Activated CD8-positive, alpha-beta memory T cell treated with anti-CD3 and anti-CD28 coated beads for 48 hours (primary cell): ENCODE results near the gene METTL5.
"Not testable (repeated sequence)": the region's sequence is repeated elsewhere in the genome, so short reads cannot be mapped to it uniquely, and the experiment has no call there.

Source experiments
- DNase-seq, 3 experiments: peaks; one replicate each; pipeline ENCODE4 v3.0.0-alpha.2; 2020; ENCODE audit warnings: low read depth in 2 of 3, low spot score in 2 of 3

METTL5 gene

DNA sequence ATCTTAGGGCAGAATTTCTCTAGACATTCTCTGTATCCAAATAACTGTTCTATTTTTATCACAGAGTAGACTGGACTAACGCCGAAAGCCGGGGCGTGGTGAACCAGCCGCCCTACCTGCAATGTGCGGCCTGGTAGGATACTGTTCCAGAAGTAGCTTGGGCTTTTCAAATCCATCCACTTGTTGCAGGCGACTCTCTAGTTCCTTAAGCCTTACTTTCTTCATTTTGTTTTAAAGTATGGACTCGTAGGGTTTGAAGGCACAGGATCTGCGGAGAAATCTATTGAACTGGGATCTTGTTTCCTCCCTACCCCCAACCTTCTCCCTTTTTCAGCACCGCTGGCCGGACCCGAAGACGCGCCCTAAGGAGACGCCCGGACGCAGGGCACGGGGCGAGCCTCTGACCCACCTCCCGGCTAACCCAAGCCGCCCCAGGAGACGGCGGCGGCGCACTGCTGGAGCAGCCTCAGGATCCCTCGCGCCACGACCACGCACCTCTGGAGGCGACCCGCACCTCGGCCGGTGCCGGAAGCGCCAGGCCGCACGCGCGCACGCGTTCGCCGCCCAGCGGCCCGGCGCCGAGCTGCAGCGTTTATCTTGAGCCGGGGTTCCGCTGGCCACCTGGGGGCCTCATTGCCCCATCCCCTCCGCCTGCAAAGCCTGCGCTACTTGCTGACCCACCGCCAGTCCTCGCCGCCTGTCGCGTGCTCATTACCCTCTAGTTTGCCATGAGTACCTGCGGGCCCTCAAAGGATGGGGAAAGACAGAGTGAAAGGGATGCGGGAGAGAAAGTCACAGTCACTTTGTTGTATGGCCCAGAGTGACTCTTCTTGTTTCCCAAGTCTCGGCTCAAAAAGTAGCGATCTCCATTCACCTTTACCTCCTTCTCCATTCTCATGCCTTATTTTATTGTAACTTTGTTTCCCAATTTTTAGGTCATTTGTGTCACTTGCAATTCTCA is at the start of gene METTL5:
METTL5 (minus strand) TSS at position 533 of the 961 bp plus-strand sequence; CDS start at position 225, 308 bp downstream.
- DNase-seq: peak; percentile 55 to 67 (median 66)

DNA sequence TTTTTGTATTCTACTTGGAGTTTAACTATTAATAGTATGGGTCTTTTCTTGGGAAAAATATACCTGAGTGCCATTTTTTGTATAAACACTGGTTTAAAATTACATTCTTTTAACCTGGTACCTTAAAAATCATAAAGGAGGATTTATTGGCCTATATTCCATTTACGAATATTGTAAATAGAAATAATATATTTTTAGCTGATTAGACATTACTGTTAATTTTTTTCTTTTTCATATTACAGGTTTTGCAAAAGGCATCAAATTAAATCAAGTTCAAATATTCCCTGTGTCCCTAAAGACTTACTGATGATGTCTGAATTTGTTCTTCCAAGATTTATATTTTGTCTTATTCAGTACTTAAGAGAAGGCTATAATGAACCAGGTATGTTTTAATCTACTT is 47.3 kb upstream of the METTL5 start:
- no peak for DNase-seq

DNA sequence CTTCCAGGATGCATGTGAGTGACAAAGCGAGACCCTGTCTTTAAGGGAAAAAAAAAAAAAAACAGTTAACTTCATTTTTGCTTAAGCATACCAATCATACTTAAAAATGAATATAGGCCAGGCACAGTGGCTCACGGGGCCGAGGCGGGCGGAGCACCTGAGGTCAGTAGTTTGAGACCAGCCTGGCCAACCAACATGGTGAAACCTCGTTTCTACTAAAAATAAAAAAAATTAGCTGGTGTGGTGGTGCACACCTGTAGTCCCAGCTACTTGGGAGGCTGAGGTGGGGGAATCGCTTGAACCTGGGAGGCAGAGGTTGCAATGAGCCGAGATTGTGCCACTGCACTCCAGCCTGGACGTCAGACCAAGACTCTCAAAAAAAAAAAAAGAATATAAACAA is 46.7 kb upstream of the METTL5 start:
- not testable (repeated sequence) for DNase-seq

DNA sequence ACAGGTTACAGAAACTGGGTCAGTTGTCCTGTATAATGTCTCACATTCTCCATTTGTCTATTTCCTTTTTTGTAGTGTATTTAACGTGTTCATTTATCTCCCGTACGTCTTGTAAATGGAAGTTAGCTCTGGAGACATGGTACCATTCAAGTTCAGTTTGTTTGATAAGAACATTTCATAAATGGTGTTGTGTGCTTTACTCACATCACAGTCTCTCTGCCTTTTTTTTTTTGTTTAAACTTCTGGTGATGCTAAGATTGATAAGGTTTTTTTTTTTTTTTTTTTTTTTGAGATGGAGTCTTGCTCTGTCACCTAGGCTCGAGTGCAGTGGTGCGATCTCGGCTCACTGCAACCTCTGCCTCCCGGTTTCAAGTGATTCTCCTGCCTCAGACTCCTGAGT is 44.2 kb upstream of the METTL5 start:
- no peak for DNase-seq

DNA sequence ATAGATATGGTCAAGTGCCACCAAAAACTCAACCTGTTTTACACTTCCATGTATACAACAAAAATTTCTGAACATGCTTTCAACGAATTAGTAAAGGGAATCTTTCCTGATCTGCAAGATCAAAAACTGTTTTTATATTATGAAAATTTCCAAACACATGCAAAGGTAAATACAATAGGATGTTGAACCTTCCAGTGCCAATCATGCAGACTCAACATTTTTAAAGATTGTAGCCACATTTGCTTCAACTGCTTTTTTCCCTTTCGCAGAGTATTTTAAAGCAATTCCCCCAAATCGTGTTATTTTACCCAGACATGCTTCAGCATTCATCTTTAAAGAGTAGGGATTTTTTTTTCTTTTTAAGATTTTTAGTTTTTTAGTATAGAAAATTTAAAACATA is 42.9 kb upstream of the METTL5 start:
- DNase-seq: no peak

DNA sequence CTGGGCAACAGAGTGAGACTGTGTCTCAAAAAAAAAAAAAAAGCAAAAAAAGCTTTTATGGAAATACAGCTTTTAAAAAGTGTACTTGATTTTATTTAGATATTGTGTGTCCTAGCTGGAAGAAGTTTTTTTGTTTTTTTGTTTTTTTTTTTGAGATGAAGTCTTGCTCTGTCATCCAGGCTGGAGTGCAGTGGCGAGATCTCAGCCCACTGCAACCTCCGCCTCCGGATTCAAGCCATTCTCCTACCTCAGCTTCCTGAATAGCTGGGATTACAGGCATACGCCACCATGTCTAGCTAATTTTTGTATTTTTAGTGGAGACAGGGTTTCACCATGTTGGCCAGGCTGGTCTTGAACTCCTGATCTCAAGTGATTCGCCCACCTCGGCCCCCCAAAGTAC is 41.5 kb upstream of the METTL5 start:
- DNase-seq: not testable (repeated sequence)

DNA sequence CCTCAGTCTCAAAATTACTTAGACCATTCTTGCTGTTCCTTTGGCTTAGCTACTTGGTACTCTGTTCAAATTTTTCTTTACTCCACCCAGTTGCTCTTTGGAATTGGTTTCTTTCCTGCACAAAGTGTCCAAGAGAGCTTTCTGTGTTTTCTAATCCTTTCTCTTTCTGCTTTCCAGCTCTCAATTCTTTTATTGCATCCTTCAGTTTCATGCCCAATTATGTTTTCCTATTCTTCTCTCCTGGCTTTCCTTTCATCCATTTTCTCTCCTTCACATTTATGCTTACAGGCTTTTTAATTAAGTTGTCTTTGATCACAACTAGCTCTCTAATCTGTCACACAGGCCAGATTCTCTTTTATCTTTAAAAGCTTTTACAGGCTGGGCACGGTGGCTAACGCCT is 40.8 kb upstream of the METTL5 start:
- DNase-seq: no peak

DNA sequence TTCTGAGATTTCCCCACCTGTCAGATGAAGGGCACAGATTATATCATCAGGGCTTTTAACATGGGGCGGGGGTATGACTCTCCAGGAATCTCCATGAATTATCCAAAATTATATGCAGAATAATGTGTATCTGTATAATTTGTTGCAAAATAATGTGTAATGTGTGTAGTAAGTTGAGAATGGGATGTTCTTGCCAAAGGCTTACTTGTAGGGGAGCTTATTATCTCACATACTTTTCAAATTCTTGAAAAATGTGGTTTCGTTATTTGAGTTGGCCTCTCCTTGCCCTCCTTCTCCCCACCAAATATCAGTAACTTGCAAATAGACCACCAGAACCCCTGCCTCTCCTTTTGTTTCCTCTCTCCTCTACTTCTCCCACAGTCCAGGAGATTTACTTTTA is 38.1 kb upstream of the METTL5 start:
- no peak for DNase-seq

DNA sequence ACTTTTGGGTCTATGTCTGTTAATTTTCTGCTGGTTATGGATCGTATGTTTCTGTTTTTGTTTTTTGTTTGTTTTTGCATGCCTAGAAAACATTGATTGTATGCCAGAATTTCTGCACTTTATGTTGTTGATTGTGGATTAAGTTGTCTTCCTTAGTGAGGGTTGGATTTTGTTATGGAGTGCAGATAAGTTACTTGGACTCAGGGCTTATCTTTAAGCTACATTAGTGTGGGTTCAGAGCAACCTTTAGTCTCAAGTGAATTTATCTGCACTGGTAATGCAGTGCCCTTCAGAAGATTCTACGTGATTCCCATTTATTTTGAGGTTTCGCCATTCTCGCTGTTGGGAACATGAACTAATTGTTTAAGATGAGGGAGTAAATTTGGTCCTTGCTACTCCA is 35.4 kb upstream of the METTL5 start:
- DNase-seq: no peak

DNA sequence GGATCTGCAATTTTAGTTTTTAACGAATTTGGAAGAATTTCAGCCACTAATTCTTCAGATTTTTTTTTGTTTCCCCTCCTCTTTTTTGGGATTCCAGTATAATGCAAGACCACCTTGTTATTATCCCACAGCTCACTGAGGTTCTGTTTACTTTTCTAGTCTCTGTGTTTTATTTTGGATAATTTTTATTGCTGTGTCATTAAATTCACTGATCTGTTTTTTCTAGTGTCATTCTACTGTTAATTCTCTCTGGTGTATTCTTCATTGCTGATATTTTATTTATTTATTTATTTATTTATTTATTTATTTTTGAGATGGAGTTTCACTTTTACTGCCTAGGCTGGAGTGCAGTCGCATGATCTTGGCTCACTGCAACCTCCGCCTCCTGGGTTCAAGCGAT is 34.7 kb upstream of the METTL5 start:
- DNase-seq: no peak

DNA sequence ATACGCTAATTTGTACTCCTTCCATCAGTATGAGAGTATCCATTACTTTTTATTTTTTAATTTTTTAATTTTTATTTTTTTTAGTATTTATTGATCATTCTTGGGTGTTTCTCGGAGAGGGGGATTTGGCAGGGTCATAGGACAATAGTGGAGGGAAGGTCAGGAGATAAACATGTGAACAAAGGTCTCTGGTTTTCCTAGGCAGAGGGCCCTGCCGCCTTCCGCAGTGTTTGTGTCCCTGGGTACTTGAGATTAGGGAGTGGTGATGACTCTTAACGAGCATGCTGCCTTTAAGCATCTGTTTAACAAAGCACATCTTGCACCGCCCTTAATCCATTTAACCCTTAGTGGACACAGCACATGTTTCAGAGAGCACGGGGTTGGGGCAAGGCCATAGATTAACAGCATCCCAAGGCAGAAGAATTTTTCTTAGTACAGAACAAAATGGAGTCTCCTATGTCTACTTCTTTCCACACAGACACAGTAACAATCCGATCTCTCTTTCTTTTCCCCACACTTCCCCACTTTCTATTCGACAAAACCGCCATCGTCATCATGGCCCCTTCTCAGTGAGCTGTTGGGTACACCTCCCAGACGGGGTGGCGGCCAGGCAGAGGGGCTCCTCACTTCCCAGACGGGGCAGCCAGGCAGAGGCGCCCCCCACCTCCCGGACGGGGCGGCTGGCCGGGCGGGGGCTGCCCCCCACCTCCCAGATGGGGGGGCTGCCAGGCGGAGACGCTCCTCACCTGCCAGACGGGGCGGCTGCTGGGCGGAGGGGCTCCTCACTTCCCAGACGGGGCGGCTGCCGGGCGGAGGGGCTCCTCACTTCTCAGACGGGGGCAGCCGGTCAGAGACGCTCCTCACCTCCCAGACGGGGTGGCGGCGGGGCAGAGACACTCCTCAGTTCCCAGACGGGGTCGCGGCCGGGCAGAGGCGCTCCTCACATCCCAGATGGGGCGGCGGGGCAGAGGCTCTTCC is 30.9 kb upstream of the METTL5 start:
- not testable (repeated sequence) for DNase-seq

DNA sequence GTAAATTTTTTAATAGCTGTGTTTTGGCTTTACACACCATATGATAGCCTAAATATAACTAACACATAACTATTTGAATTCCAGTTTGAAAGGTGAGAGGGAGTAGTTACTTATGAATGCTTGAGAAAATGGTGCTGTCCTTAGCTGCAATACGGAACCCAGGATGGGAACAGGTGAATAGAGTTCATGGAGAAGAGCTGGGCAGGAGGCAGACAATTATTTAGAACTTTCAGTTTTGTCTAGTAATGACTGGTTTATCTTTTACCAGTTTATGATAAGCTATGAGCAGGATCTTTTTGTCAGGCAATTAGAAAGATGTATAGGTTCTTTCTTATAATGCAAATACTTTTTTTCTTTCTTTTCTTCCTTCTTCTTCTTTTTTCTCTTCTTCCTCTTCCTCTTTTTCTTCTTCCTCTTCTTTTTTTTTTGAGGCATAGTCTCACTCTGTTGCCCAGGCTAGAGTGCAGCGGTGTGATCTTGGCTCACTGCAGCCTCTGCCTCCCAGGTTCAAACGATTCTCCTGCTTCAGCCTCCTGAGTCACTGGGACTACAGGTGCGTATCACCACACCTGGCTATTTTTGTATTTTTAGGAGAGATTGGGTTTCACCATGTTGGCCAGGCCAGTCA is 28.4 kb upstream of the METTL5 start:
- DNase-seq: no peak

DNA sequence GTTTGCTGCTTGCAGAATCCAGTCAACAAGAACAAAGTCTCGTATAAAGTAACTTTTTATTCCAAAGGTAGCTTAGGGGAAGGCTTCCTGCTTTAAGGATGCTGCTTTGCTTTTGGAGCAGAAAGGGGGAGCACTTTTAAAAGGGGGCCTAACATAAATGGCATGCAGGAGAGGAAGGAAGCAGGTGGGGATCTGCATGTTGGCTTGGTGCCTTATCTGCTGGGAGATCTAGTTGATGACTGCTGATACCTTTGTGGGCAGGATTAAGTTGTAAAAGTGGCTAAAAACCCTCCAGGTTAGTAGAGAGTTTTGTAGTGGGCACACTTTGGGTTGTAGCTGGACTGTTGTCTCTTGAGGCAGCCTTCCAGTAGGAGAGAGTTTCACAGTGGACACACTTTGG is 25.0 kb upstream of the METTL5 start:
- no peak for DNase-seq

DNA sequence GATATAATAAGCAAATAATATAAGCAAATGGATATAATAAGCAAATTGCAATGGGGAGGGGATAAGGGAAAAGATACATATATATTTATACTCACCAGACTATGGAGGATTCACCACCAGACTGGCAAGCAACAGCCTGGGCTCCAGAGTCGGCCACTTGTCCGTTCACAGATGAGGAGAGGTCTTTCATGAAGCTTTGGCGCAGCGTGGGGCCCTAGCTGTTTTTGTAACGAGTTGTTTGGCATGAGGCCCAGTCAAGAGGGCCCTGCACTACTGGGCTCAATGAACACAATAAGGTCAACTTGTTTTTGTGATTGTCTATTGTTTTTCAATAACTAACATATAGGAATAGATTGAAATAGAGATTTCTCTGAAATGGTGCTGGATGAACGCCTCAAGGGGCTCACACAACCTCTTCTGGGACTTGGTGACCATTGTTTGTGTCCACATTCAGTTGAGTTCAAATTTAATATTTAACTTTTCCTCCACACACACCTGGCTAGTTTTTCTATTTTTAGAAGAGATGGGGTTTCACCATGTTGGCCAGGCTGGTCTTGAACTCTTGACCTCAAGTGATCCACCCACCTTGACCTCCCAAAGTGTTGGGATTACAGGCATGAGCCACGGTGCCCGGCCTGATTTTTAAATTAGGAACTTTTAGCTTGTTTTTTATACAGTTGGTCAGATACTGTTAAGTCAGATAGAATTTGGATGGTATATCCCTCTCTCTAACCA is 24.4 kb upstream of the METTL5 start:
- DNase-seq: not testable (repeated sequence)

DNA sequence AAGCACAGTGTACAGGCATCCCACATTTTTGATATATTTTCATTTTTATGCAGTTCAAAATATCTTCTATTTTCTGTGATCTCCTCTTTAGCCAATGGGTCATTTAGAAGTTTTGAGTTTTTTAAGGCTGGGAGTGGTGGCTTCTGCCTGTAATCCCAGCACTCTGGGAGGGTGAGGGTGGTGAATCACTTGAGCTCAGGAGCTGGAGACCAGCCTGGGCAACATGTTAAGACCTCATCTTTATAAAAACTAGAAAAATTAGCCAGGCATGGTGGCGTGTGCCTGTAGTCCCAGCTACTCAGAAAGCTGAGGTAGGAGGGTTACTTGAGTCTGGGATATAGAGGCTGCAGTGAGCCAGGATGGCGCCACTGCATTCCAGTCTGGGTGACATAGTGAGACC is 20.3 kb upstream of the METTL5 start:
- no peak for DNase-seq

DNA sequence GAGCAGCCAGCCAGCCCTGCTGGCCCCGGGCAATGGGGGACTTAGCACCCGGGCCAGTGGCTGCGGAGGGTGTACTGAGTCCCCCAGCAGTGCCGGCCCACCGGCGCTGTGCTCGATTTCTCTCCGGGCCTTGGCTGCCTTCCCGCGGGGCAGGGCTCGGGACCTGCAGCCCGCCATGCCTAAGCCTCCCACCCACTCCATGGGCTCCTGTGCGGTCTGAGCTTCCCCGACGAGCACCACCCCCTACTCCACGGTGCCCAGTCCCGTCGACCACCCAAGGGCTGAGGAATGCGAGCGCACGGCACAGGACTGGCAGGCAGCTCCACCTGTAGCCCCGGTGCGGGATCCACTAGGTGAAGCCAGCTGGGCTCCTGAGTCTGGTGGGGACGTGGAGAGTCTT is 16.9 kb upstream of the METTL5 start:
- DNase-seq: not testable (repeated sequence)

DNA sequence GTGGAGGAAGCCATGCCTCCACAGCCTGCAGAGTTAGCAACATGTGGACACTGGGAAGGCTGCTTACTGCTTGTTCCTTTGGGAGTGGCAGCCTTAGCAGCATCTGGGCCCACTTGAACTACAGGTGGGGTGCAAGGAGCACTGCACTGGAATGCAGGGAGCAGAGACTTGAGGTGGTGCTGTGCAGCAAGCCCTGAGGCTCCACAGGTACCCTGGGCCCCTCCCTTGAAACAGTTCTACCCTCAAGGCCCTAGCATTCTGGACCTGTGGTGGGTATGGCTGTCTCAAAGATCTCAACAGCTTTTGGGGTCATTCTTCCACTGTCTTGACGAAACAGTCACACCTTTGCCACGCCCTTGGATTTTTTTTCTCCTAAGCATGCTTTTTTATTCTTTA is 16.0 kb upstream of the METTL5 start:
- no peak for DNase-seq

DNA sequence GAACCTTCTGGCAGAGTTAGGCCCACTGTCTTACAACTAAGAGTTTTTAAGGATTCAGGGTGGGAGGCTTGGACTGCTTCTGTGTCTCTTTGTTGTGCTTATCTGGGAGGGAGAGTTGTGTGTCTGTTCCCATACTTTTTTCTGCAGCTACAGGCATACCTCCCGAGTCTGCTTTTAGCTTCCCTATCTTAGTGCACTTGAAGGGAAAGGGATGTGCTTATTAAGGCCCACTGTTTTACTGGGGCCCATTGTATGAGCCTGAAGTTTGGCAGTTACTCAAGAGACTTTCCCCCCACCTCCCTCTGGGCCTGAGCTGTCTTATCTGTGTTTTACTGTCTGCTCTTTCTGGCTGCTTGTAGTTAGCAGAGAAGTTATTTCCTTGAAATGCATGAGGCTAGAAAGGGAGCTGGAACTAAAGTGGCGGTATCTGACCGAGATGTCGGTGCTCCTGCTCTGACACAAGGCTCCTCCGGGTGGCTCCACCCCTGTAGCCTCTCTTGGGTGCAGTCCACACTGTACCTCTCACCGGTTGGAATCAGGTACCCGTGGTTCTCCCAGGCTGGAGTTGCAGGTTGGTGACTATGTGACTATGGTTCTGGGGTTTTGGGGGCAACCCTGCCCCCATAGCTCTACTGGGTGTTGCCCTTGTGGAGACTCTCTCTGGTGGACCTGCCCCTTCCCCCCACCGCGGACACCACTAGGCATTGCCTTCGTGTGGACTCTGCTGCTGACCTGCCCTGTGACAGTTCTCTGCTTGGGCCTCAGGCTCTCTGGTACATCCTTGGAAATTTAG is 15.4 kb upstream of the METTL5 start:
- DNase-seq: no peak

DNA sequence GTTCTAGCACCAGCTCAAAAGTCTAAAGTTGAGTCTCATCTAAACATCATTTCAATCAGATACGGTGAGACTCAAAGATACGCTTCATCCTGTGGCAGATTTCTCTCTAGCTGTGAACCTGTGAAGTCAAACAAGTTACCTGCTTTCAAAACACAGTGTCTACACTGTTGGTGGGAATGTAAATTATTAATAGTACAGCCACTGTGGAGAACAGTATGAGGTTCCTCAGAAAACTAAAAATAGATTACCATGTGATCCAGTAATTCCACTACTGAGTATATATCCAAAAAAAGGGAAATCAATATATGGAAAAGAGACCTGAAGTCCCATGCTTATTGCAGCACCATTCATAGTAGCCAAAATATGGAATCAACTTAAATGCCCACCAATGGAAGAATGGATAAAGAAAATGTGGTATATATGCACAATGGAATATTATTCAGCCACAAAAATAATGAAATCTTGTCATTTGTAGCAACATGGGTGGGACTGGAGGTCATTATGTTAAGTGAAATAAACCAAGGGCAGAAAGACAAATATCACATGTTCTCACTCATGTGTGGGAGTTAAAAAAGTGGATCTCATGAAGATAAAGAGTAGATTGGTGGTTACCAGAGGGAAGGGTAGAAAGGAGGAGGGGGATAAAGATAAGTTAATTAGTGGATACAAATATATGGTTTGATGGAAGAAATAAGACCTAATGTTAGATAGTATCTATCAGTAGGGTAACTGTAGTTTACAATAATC is 14.2 kb upstream of the METTL5 start:
- DNase-seq: no peak
